Measurements from ENCODE around the gene EXTL2.

- TF ChIP-seq CTCF (IDR thresholded peaks at IDR 0.05) (no peak), NFE2L2 (conservative IDR thresholded peaks at IDR 0.05; ENCODE audit: low read length) (no peak), HOXA7 (CRISPR knock-in tag; IDR thresholded peaks at IDR 0.05) (no peak), EP300 (IDR thresholded peaks at IDR 0.05) (no peak), SREBF2 (IDR thresholded peaks at IDR 0.05) (no peak)
Measured at GRCh38 chr1:100894603-100895539, at the start of gene EXTL2.
